ENCODE data around the gene NMT2.

The NMT2 gene

GRCh38 chr10:15149042-15149771 is 19.3 kb downstream of the NMT2 start:
- H3K4me3 ChIP-seq (ENCODE audit: low read length): no peak overlapping the region
- DNase-seq (ENCODE audit: low read depth, low spot score): no peak

DNA sequence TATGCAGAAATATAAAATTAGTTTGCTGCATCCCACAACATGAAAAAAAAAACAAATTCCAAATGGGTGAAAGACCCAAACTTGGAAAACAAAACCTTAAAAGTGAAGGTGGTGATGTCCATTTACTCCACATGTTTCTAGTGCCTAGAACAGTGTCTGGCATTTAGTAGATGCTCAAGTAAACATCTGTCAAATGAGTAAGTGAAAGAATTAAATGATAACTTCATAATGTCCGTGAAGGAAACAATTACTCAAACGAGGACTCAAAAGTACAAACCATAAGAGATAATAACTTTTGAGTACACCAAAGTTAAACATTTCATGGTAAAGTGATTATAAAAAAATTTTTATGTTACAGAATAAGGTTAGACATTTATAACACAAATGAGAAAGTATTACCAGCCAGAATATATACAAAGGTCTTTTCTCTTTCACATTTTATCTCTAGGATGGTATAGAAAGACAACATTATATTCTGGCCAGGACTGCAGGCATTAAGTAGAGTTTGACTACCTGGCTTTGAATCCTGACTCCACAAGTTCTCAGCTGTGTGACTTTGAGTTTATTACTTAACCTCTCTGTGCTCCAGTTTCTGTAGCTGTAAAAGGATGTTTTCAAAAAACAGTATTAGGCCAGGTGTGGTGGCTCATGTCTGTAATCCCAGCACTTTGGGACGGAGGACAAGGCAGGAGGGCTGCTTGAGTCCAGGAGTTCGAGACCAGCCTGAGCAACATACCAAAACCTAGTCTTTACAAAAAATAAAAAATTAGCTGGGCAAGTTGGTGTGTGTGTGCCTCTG is 20.7 kb downstream of the NMT2 start:
- no peak overlapping the region for H3K4me3 ChIP-seq (ENCODE audit: low read length)
- no peak for DNase-seq (ENCODE audit: low read depth, low spot score)

GRCh38 chr10:15146366-15146765 is 22.1 kb downstream of the NMT2 start:
- no peak for DNase-seq (ENCODE audit: low read depth, low spot score)

GRCh38 chr10:15144788-15145187 is 23.7 kb downstream of the NMT2 start:
- DNase-seq (ENCODE audit: low read depth, low spot score): no peak
- H3K4me3 ChIP-seq (ENCODE audit: low read length): no peak overlapping the region

More at GRCh38 chr10:15146366-15146765, 22.1 kb downstream of the NMT2 start:
- H3K4me3 ChIP-seq (ENCODE audit: low read length): no peak overlapping the region

- peak; percentile 81 for DNase-seq (ENCODE audit: low read depth, low spot score)
- peak overlapping the region; percentile 39 for H3K4me3 ChIP-seq (ENCODE audit: low read length)
Measured at GRCh38 chr10:15141136-15142054, 27.1 kb downstream of the NMT2 start.

DNA sequence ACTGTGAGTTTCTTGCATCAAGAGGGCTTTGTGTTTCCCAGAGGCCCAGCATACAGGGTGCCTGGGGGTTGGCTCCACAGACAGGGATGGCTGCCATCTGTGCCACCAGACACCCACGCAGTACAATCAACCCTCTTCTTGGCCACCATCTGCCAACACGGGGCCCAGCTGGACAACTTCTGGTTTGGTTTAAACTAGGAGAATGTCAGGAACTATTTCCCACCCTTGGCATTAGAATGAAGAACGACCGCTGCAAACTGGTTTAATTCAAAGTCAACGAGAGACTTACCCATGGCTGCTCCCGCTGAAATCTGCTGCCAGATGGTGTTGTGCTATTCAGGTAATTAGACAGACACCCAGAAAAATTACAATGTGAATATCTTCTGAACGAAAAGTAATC is 27.8 kb downstream of the NMT2 start:
- DNase-seq (ENCODE audit: low read depth, low spot score): peak; percentile 5
- H3K4me3 ChIP-seq (ENCODE audit: low read length): peak overlapping the region; percentile 39

GRCh38 chr10:15137636-15138035 is 30.9 kb downstream of the NMT2 start:
- H3K4me3 ChIP-seq (ENCODE audit: low read length): no peak overlapping the region
- no peak for DNase-seq (ENCODE audit: low read depth, low spot score)

GRCh38 chr10:15137036-15137359 is 31.5 kb downstream of the NMT2 start:
- no peak for DNase-seq (ENCODE audit: low read depth, low spot score)
- H3K4me3 ChIP-seq (ENCODE audit: low read length): no peak overlapping the region

GRCh38 chr10:15136129-15137035 is 32.1 kb downstream of the NMT2 start:
- H3K4me3 ChIP-seq (ENCODE audit: low read length): no peak overlapping the region
- no peak for DNase-seq (ENCODE audit: low read depth, low spot score)

GRCh38 chr10:15131330-15131729 is 37.2 kb downstream of the NMT2 start:
- no peak overlapping the region for H3K4me3 ChIP-seq (ENCODE audit: low read length)
- DNase-seq (ENCODE audit: low read depth, low spot score): no peak

DNA sequence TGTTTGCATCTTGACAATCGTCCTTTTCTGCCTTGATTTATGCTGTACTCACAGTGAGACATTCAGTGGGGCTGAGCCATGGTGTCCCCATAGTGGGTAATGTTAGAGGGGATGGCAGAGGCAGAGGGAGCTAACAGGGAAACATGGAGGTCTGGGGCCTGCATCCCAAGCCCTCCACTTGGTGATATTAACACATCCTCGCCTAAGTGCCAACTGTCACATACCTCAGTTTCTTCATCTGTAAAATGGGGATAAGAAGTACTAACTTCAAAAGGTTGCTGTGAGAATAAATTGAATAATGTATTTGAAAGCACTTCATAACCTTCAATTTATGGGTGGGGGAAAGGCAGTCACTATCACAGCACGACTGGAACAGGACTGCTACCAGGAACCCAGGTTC is 43.6 kb downstream of the NMT2 start:
- no peak for DNase-seq (ENCODE audit: low read depth, low spot score)
- H3K4me3 ChIP-seq (ENCODE audit: low read length): no peak overlapping the region

- DNase-seq (ENCODE audit: low read depth, low spot score): no peak
- no peak overlapping the region for H3K4me3 ChIP-seq (ENCODE audit: low read length)
Measured at GRCh38 chr10:15124190-15124589, 44.3 kb downstream of the NMT2 start.

DNA sequence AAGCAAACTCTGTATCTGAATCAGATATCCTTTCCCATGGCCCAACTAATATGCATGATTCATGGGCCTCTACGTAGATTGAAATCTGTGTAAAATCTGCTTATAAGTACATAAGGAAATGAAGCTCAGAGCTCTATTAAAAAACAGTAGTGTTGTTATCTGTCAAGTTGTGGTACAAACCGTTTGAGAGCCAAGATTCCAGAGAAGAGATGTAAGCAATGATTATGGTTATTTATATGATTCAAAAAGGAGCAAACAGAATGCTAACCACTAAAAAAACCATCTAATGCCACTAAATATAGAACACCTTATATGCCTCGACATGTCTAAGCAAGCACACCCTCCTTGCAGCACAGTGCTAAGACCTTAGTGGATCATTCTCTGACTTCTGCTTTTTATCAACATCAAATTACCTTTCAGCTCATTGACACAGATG is 44.7 kb downstream of the NMT2 start:
- no peak overlapping the region for H3K4me3 ChIP-seq (ENCODE audit: low read length)
- DNase-seq (ENCODE audit: low read depth, low spot score): peak; percentile 28

- H3K4me3 ChIP-seq (ENCODE audit: low read length): no peak overlapping the region
- DNase-seq (ENCODE audit: low read depth, low spot score): no peak
Measured at GRCh38 chr10:15122477-15123030, 45.9 kb downstream of the NMT2 start.

DNA sequence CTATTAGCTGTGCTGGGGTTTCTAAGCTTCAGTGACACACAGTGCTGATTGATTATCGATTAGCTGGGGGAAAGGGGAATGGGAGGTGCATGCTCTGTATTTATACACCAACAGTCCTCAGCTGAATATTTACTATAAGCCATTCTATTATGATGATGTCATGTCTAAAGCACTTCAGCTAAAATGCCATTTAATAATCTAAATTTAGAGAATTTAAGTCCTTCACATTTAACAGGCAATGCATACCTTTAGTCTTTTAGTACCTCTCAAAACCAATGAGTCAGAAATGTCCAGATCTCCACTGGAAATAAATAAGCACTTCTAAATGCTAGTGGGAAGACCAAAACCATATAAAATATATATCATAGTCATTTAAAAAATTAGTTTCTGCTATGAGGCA is 46.8 kb downstream of the NMT2 start:
- H3K4me3 ChIP-seq (ENCODE audit: low read length): no peak overlapping the region
- DNase-seq (ENCODE audit: low read depth, low spot score): no peak

- DNase-seq (ENCODE audit: low read depth, low spot score): no peak
- no peak overlapping the region for H3K4me3 ChIP-seq (ENCODE audit: low read length)
Measured at GRCh38 chr10:15120523-15120922, 48.0 kb downstream of the NMT2 start.

DNA sequence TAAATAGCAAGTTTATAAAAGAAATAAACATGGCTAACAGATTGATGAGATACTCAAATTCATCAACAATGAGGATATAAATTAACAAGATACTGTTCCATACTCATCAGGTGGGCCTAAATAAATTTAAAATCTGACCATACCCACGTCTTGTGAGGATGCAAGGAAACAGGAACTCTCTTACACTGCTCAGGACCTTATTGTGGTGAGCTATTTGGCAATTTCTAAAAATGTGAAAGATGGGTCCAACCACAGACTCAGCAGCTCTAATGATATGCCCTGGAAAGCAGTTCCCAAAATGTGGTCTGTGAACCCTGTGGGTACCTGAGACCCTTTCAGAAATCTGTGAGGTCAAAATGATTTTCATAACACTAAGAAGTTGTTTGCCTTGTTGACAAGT is 49.9 kb downstream of the NMT2 start:
- no peak overlapping the region for H3K4me3 ChIP-seq (ENCODE audit: low read length)
- no peak for DNase-seq (ENCODE audit: low read depth, low spot score)

DNA sequence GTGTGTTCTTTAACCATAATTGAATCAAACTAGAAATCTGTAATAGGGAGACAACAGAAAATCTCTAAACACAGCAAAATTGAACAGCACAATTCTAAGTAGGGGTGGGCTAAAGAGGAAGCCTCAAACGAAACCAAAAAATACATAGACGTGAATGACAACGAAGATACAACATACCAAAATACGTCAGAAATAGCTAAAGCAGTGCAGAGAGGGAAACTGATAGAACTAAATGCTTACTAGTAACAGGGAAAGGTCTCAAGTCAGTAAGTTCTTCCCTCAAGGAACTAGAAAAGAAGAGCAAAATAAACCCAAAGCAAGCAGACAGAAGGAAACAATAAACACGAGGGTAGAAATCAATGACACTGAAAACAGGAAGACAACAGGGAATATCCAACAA is 52.3 kb downstream of the NMT2 start:
- no peak for DNase-seq (ENCODE audit: low read depth, low spot score)
- no peak overlapping the region for H3K4me3 ChIP-seq (ENCODE audit: low read length)

All from Jurkat, Clone E6-1 (cell line).